HL-60 (cell line): ENCODE results near the gene TRIM67.

Source experiments
- DNase-seq, 2 experiments: peaks; one replicate each; pipeline ENCODE4 v3.0.0-alpha.2; 2010 to 2020; ENCODE audit warnings: low read depth in 1 of 2, low spot score in 1 of 2
- H3K27ac ChIP-seq: fragments of 250-450 bp; sonication (Bioruptor Pico); replicated peaks from 2 replicates; pipeline ENCODE4 v1.5.1; 2020; ENCODE audit warnings: mild to moderate bottlenecking, moderate library complexity
- H3K27me3 ChIP-seq: fragments of 250-450 bp; sonication (Bioruptor Pico); 2 replicates; pipeline ENCODE4 v1.5.1; 2021; ENCODE audit warnings: mild to moderate bottlenecking, moderate library complexity; ENCODE audit not compliant: insufficient read depth, poor library complexity, severe bottlenecking
- H3K4me3 ChIP-seq: replicated peaks from 2 replicates; pipeline ENCODE4 v1.5.1; 2011; ENCODE audit warnings: mild to moderate bottlenecking, control low read depth, low read length; ENCODE audit not compliant: insufficient read depth
- CTCF ChIP-seq: IDR thresholded peaks from one replicate; pipeline ENCODE4 v1.5.1; 2011; ENCODE audit warnings: low read length, control low read depth, inconsistent platforms; ENCODE audit not compliant: insufficient read depth
- GABPA ChIP-seq: IDR thresholded peaks from 2 replicates; pipeline ENCODE4 v1.6.1; 2012; ENCODE audit warnings: low read depth
- POLR2AphosphoS5 ChIP-seq: IDR thresholded peaks from 2 replicates; pipeline ENCODE4 v1.6.1; 2012; ENCODE audit warnings: low read depth
- REST ChIP-seq: IDR thresholded peaks from 2 replicates; pipeline ENCODE4 v1.6.1; 2012; ENCODE audit warnings: low read depth; ENCODE audit not compliant: insufficient replicate concordance
- SPI1 ChIP-seq: IDR thresholded peaks from 2 replicates; pipeline ENCODE4 v1.6.1; 2012; ENCODE audit warnings: low read depth, mild to moderate bottlenecking, borderline replicate concordance

The TRIM67 gene

GRCh38 chr1:231236208-231236591 is 74.3 kb downstream of the TRIM67 start:
- Histone ChIP-seq H3K4me3 (no peak overlapping the region), H3K27ac (no peak overlapping the region), H3K27me3 (no peaks in the 10 kb centered on the region)
- DNase-seq = no peak
- TF ChIP-seq REST = no peak
- no peak for TF ChIP-seq SPI1
- no peak for TF ChIP-seq GABPA
- TF ChIP-seq POLR2AphosphoS5 = no peak
- no peak for TF ChIP-seq CTCF

- DNase-seq = no peak
- no peak overlapping the region for H3K4me3 ChIP-seq
- no peaks in the 10 kb centered on the region for H3K27me3 ChIP-seq
- H3K27ac ChIP-seq = no peak overlapping the region
- TF ChIP-seq SPI1 (no peak), REST (no peak), CTCF (no peak), POLR2AphosphoS5 (no peak), GABPA (no peak)
These were observed 75.1 kb downstream of the TRIM67 start for GRCh38 chr1:231236938-231237337.

GRCh38 chr1:231238298-231238697 is 76.4 kb downstream of the TRIM67 start:
- TF ChIP-seq GABPA = no peak
- no peak for TF ChIP-seq REST
- TF ChIP-seq SPI1 = no peak
- TF ChIP-seq CTCF = no peak
- TF ChIP-seq POLR2AphosphoS5 = no peak
- no peak overlapping the region for H3K27ac ChIP-seq
- no peak for DNase-seq

More at GRCh38 chr1:231238298-231238697, 76.4 kb downstream of the TRIM67 start:
- Histone ChIP-seq H3K4me3 (no peak overlapping the region), H3K27me3 (no peaks in the 10 kb centered on the region)
